CD4-positive, alpha-beta T cell treated with Interleukin-6 for 4 hours (primary cell): ENCODE measurements around the gene UGGT2.
"Not testable (repeated sequence)": the region's sequence is repeated elsewhere in the genome, so short reads cannot be mapped to it uniquely, and the experiment has no call there.

Source experiments
- DNase-seq: peaks from one replicate; pipeline ENCODE4 v3.0.0-alpha.2; 2020; ENCODE audit warnings: mixed read lengths

The UGGT2 gene

GRCh38 chr13:95880331-95880730 lies 172.9 kb downstream of the UGGT2 start:
- no peak for DNase-seq

- DNase-seq, result no peak
Measured at GRCh38 chr13:95874286-95874685, 178.9 kb downstream of the UGGT2 start.

GRCh38 chr13:95870421-95870820 lies 182.8 kb downstream of the UGGT2 start:
- no peak for DNase-seq

GRCh38 chr13:95865080-95865615 lies 188.1 kb downstream of the UGGT2 start:
- DNase-seq, result no peak

GRCh38 chr13:95862408-95862807 lies 190.8 kb downstream of the UGGT2 start:
- DNase-seq, result no peak

- DNase-seq, result no peak
Measured at GRCh38 chr13:95861296-95861695, 191.9 kb downstream of the UGGT2 start.

- DNase-seq, result no peak
Measured at GRCh38 chr13:95858286-95859075, 194.7 kb downstream of the UGGT2 start.

GRCh38 chr13:95845656-95846055 lies 207.5 kb downstream of the UGGT2 start:
- not testable (repeated sequence) for DNase-seq

GRCh38 chr13:95842898-95843297 lies 210.3 kb downstream of the UGGT2 start:
- DNase-seq, result no peak

- no peak for DNase-seq
Measured at GRCh38 chr13:95841894-95842293, 211.3 kb downstream of the UGGT2 start.

- peak; percentile 66 for DNase-seq
Measured at GRCh38 chr13:95834134-95834765, 219.0 kb downstream of the UGGT2 start.

GRCh38 chr13:95833719-95834118 lies 219.5 kb downstream of the UGGT2 start:
- DNase-seq, result no peak

- DNase-seq, result no peak
Measured at GRCh38 chr13:95833126-95833525, 220.1 kb downstream of the UGGT2 start.

GRCh38 chr13:95822303-95822702 lies 230.9 kb downstream of the UGGT2 start:
- DNase-seq, result no peak

- DNase-seq, result no peak
Measured at GRCh38 chr13:95814495-95814894, 238.7 kb downstream of the UGGT2 start.

- no peak for DNase-seq
Measured at GRCh38 chr13:95813139-95813538, 240.1 kb downstream of the UGGT2 start.

GRCh38 chr13:95809429-95809828 lies 243.8 kb downstream of the UGGT2 start:
- DNase-seq, result no peak

GRCh38 chr13:95805921-95806320 lies 247.3 kb downstream of the UGGT2 start:
- no peak for DNase-seq

- no peak for DNase-seq
Measured at GRCh38 chr13:95801825-95802224, 251.4 kb downstream of the UGGT2 start.

GRCh38 chr13:95800436-95800835 lies 252.8 kb downstream of the UGGT2 start:
- DNase-seq, result no peak

GRCh38 chr13:95797016-95797415 lies 256.2 kb downstream of the UGGT2 start:
- no peak for DNase-seq

GRCh38 chr13:95793781-95794180 lies 259.4 kb downstream of the UGGT2 start:
- DNase-seq, result no peak

GRCh38 chr13:95793018-95793555 lies 260.1 kb downstream of the UGGT2 start:
- DNase-seq, result no peak
